Measurements from ENCODE around the gene MATN4. TPM values are rescaled to one million over a fixed set of nuclear protein-coding genes. Genes with fewer than 3 reads are reported as not detected.

The MATN4 gene
- total RNA-seq, 1 experiment from 2014 or later: not detected

DNA sequence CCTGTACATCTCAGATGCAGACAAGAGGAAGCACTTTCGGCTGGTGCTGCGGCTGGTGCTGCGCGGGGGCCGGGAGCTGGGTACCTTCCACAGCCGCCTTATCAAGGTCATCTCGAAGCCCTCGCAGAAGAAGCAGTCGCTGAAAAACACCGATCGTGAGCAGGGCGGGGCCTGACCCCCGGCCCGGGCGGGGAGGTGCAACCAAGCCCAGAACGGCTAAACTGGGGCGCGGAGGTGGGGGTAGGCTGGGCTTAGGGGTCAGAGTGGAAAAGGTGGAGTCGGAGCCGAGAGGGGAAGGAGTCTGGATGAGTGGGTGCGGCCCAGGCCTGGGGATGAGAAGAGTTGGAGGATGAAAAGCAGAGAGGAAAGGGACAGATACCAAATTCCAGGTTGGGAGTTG is 4.1 kb upstream of the MATN4 start:
- Mint-ChIP-seq H3K4me1 (ENCODE audit: insufficient read depth, unreplicated experiment) (no peaks in the 10 kb centered on the region), H3K4me3 (ENCODE audit: unreplicated experiment) (no peak overlapping the region), H3K27me3 (ENCODE audit: insufficient read depth, unreplicated experiment) (no peaks in the 10 kb centered on the region), H3K9me3 (ENCODE audit: unreplicated experiment) (no peaks in the 10 kb centered on the region), H3K27ac (ENCODE audit: low read depth, unreplicated experiment) (no peak overlapping the region), H3K36me3 (ENCODE audit: insufficient read depth, unreplicated experiment) (no peaks in the 10 kb centered on the region)
- no TSS peak for BruUV-seq (replicated peaks)
- POLR2A ChIA-PET: interaction anchor here (0.5 to 1.3 kb wide), 4 partner anchors 30 to 269 kb away, joined by 3 to 5 read pairs (median 3); no protein-coding TSS in a partner anchor
- CTCF ChIA-PET: interaction anchor here (0.6 to 5.0 kb wide), 50 partner anchors 9 to 588 kb away, joined by 3 to 66 read pairs (median 3); partner anchors contain the start of genes SYS1 and WFDC12
- intact Hi-C loops (cut with micrococcal nuclease): loop anchor here (5.0 kb wide), 1 partner anchor 270 kb away; no protein-coding TSS in a partner anchor
- DNase-seq (ENCODE audit: unreplicated experiment): no peak
- TF ChIP-seq, protein P1, sequence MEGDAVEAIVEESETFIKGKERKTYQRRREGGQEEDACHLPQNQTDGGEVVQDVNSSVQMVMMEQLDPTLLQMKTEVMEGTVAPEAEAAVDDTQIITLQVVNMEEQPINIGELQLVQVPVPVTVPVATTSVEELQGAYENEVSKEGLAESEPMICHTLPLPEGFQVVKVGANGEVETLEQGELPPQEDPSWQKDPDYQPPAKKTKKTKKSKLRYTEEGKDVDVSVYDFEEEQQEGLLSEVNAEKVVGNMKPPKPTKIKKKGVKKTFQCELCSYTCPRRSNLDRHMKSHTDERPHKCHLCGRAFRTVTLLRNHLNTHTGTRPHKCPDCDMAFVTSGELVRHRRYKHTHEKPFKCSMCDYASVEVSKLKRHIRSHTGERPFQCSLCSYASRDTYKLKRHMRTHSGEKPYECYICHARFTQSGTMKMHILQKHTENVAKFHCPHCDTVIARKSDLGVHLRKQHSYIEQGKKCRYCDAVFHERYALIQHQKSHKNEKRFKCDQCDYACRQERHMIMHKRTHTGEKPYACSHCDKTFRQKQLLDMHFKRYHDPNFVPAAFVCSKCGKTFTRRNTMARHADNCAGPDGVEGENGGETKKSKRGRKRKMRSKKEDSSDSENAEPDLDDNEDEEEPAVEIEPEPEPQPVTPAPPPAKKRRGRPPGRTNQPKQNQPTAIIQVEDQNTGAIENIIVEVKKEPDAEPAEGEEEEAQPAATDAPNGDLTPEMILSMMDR (IDR thresholded peaks at IDR 0.05; ENCODE audit: unreplicated experiment): no peak

DNA sequence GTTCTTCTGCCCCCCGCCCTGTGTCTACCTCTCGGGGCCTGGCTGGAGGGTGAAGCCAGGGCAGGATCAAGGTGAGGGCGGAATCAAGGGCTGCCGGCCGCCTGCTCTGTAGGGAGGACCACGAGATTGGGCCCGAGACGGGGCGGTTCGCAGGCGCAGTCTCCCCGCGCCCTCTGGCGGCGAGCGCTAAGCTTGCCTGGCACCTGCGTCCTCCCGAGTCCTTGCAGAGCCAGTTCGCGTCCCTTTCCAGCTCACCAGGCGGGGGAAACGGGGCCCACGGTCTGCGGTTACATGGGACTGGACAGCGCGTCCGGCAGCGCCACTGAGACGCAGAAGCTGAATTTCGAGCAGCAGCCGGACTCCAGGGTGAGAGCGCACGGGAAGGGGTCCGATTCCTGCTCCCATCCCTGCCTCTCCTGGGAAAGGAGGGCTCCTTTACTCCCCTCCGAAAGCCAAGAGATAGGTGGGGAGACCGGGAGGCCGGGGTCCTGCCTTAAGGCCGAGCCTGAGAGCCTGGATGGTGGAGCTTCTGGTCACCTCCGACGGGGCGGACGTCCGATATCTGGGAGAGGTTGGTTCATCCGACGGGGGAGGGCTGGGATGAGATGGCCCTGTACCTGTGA is 3.6 kb upstream of the MATN4 start:
- CTCF ChIA-PET: interaction anchor here (0.6 to 5.0 kb wide), 50 partner anchors 9 to 588 kb away, joined by 3 to 66 read pairs (median 3); partner anchors contain the start of genes SYS1 and WFDC12
- DNase-seq (ENCODE audit: unreplicated experiment): peak; percentile 55
- Mint-ChIP-seq H3K4me1 (ENCODE audit: insufficient read depth, unreplicated experiment) (no peaks in the 10 kb centered on the region), H3K36me3 (ENCODE audit: insufficient read depth, unreplicated experiment) (no peaks in the 10 kb centered on the region), H3K4me3 (ENCODE audit: unreplicated experiment) (no peak overlapping the region), H3K27ac (ENCODE audit: low read depth, unreplicated experiment) (no peak overlapping the region), H3K9me3 (ENCODE audit: unreplicated experiment) (no peaks in the 10 kb centered on the region), H3K27me3 (ENCODE audit: insufficient read depth, unreplicated experiment) (no peaks in the 10 kb centered on the region)
- intact Hi-C loops (cut with micrococcal nuclease): loop anchor here (1.0 to 5.0 kb wide), 2 partner anchors 269 to 300 kb away; no protein-coding TSS in a partner anchor
- no TSS peak for BruUV-seq (replicated peaks)
- POLR2A ChIA-PET: interaction anchor here (0.5 to 1.3 kb wide), 5 partner anchors 11 to 268 kb away, joined by 3 to 5 read pairs (median 3); no protein-coding TSS in a partner anchor
- TF ChIP-seq, protein P1 (IDR thresholded peaks at IDR 0.05; ENCODE audit: unreplicated experiment): peak; percentile 80

DNA sequence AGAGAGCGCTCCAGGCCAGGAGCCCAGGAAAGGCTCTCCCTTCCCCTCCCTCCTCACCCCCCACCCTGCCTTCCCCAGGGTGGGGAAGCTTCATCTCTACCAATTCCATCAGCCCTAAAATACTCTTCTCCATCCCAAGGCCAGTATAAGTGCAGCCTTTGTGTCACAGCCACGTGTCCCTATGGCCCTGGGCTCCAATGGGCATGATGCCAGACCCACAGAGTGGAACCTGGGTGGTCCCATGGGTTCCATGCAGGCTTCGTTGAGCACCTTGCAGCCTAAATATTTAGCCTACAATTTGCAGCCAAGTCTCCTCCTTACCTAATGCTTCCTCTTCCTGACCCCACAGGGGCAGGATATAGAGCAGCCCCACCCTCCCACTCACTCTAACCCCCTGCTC is 976 bp upstream of the MATN4 start:
- Mint-ChIP-seq H3K4me1 (ENCODE audit: insufficient read depth, unreplicated experiment) (no peaks in the 10 kb centered on the region), H3K27me3 (ENCODE audit: insufficient read depth, unreplicated experiment) (no peaks in the 10 kb centered on the region), H3K9me3 (ENCODE audit: unreplicated experiment) (no peaks in the 10 kb centered on the region), H3K27ac (ENCODE audit: low read depth, unreplicated experiment) (no peak overlapping the region), H3K4me3 (ENCODE audit: unreplicated experiment) (no peak overlapping the region), H3K36me3 (ENCODE audit: insufficient read depth, unreplicated experiment) (no peaks in the 10 kb centered on the region)
- intact Hi-C loops (cut with micrococcal nuclease): no loop called here
- DNase-seq (ENCODE audit: unreplicated experiment): no peak
- TF ChIP-seq, protein P1 (IDR thresholded peaks at IDR 0.05; ENCODE audit: unreplicated experiment): no peak
- BruUV-seq (replicated peaks): no TSS peak
- CTCF ChIA-PET: interaction anchor here (0.5 to 2.0 kb wide), 7 partner anchors 10 to 319 kb away, joined by 3 to 6 read pairs (median 4); no protein-coding TSS in a partner anchor
- POLR2A ChIA-PET: no interaction called here

DNA sequence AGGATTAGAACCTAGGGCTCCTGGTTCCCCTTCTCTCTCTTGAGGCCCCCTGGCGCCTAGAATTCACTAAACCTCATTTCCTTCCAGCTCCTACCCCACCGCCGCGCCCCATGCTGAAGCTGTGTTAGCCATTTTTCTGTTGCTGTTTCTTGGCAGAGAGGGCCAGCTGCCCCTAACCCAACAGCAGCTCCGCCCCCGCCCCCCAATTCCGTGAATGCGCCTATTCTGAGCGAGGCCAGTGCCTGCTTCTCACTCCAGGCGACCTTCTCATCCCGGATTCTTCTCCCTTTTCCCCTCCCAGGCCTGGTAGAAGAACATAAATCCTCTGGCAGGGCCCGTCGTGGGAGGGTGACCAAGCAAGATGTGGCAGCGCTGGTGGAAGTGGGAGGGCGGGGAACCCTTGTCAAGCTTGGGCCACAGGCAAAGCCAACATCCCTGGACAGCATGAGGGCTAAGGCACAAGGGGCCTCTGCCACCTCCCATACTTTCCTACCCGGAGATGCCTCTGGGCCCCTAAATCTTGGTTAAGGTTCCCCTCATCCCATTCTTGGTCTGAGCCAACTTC is 941 bp downstream of the MATN4 start:
- intact Hi-C loops (cut with micrococcal nuclease): no loop called here
- POLR2A ChIA-PET: no interaction called here
- no peaks in the 10 kb centered on the region for H3K36me3 Mint-ChIP-seq (ENCODE audit: insufficient read depth, unreplicated experiment)
- no TSS peak for BruUV-seq (replicated peaks)
- CTCF ChIA-PET: interaction anchor here (0.6 to 2.0 kb wide), 10 partner anchors 8 to 264 kb away, joined by 3 to 4 read pairs (median 3); partner anchors contain the start of gene SYS1
- H3K4me1 Mint-ChIP-seq (ENCODE audit: insufficient read depth, unreplicated experiment): no peaks in the 10 kb centered on the region
- H3K27me3 Mint-ChIP-seq (ENCODE audit: insufficient read depth, unreplicated experiment): no peaks in the 10 kb centered on the region
- TF ChIP-seq, protein P1 (IDR thresholded peaks at IDR 0.05; ENCODE audit: unreplicated experiment): no peak
- DNase-seq (ENCODE audit: unreplicated experiment): no peak
- H3K9me3 Mint-ChIP-seq (ENCODE audit: unreplicated experiment): no peaks in the 10 kb centered on the region
- H3K4me3 Mint-ChIP-seq (ENCODE audit: unreplicated experiment): no peak overlapping the region
- H3K27ac Mint-ChIP-seq (ENCODE audit: low read depth, unreplicated experiment): no peak overlapping the region
